HG02973 (cell line): ENCODE results near the gene TTC3.

Experiments used
- ATAC-seq: cut with Tn5 transposase; IDR thresholded peaks from one replicate; pipeline ENCODE4 v1.9.1; 2021; ENCODE audit warnings: moderate library complexity; ENCODE audit not compliant: unreplicated experiment

TTC3 gene

GRCh38 chr21:37061926-37062592 is 11.0 kb upstream of the TTC3 start:
- ATAC-seq, result no peak

GRCh38 chr21:37062593-37062935 is 10.5 kb upstream of the TTC3 start:
- ATAC-seq, result no peak

- no peak for ATAC-seq
Observed at GRCh38 chr21:37063433-37063832, 9.6 kb upstream of the TTC3 start.

GRCh38 chr21:37064841-37065240 is 8.2 kb upstream of the TTC3 start:
- no peak for ATAC-seq

GRCh38 chr21:37065561-37066177 is 7.4 kb upstream of the TTC3 start:
- ATAC-seq, result no peak

GRCh38 chr21:37071561-37072273 is 1.3 kb upstream of the TTC3 start:
- no peak for ATAC-seq

GRCh38 chr21:37072274-37072987 is 623 bp upstream of the TTC3 start:
- ATAC-seq, result peak; percentile 33

- peak; percentile 29 for ATAC-seq
Observed at GRCh38 chr21:37073417-37074196, 553 bp downstream of the TTC3 start.

GRCh38 chr21:37074197-37074510 is 1.1 kb downstream of the TTC3 start:
- no peak for ATAC-seq

- ATAC-seq, result no peak
Observed at GRCh38 chr21:37074546-37074945, 1.5 kb downstream of the TTC3 start.

GRCh38 chr21:37075214-37075770 is 2.2 kb downstream of the TTC3 start:
- ATAC-seq, result no peak

- no peak for ATAC-seq
Observed at GRCh38 chr21:37076087-37076850, 3.2 kb downstream of the TTC3 start.

GRCh38 chr21:37077403-37077802 is 4.3 kb downstream of the TTC3 start:
- no peak for ATAC-seq

GRCh38 chr21:37079211-37079824 is 6.3 kb downstream of the TTC3 start:
- no peak for ATAC-seq

GRCh38 chr21:37082375-37082774 is 9.3 kb downstream of the TTC3 start:
- no peak for ATAC-seq

- ATAC-seq, result no peak
Observed at GRCh38 chr21:37082856-37083528, 9.9 kb downstream of the TTC3 start.

- no peak for ATAC-seq
Observed at GRCh38 chr21:37085726-37086125, 12.7 kb downstream of the TTC3 start.

- ATAC-seq, result no peak
Observed at GRCh38 chr21:37087188-37087587, 14.1 kb downstream of the TTC3 start.

- ATAC-seq, result no peak
Observed at GRCh38 chr21:37088186-37088735, 15.2 kb downstream of the TTC3 start.
